GM12878 (cell line): Measurements from ENCODE around the gene TBKBP1. TPM values are rescaled to one million over a fixed set of nuclear protein-coding genes. Genes with fewer than 3 reads are reported as not detected.

ENCODE experiments used
- ATAC-seq: fragments of 200-7000 bp; cut with Tn5 transposase; 3 replicates; pipeline ENCODE4 v1.9.1; 2020; ENCODE audit warnings: mild to moderate bottlenecking, moderate library complexity
- BruUV-seq: library from RNA; stranded (reverse); fragments of 400-500 nt; replicated peaks from 2 replicates; lab custom pipeline; 2021; lab: Mats Ljungman, UMichigan
- CTCF ChIA-PET: fragments of 300-600 bp; sonication (Branson Sonifier 250); formaldehyde crosslinking; extraction: SDS; loops from one replicate; lab custom pipeline; 2021; ENCODE audit warnings: inconsistent platforms; lab: Yijun Ruan, JAX
- POLR2A ChIA-PET: fragments of 350-600 bp; formaldehyde crosslinking; extraction: SDS; loops from one replicate; lab custom pipeline; 2021; ENCODE audit warnings: inconsistent platforms; lab: Charles Lee
- RAD21 ChIA-PET: fragments of 300-600 bp; sonication (Branson Sonifier 250); formaldehyde crosslinking; loops from one replicate; lab custom pipeline; 2023; ENCODE audit warnings: antibody characterized with exemption; ENCODE audit not compliant: unreplicated experiment; lab: Charles Lee
- SMC1A ChIA-PET: fragments of 300-600 bp; sonication (Branson Sonifier 250); formaldehyde crosslinking; loops from one replicate; lab custom pipeline; 2023; ENCODE audit not compliant: unreplicated experiment, uncharacterized antibody; lab: Charles Lee
- DNase-seq: peaks from one replicate; pipeline ENCODE4 v3.0.0-alpha.2; 2011; ENCODE audit warnings: low read depth, low spot score
- FAIRE-seq: peaks from 3 replicates; lab custom pipeline; 2011; peaks lifted over from hg19 to GRCh38; lab: Jason Lieb, UNC
- H2AFZ ChIP-seq: 2 replicates; pipeline ENCODE4 v1.6.0; 2011; ENCODE audit warnings: low read depth, low read length, control low read depth; ENCODE audit not compliant: control insufficient read depth
- H3K27ac ChIP-seq: 2 replicates; pipeline ENCODE4 v1.5.1; 2011; ENCODE audit warnings: control low read depth; ENCODE audit not compliant: control insufficient read depth, insufficient read depth
- H3K27me3 ChIP-seq, 2 experiments: replicated peaks in 1 of 2; 2 replicates each; pipeline versions ENCODE4 v1.6.0 to v1.6.1; 2011; ENCODE audit warnings: low read length in 1 of 2; ENCODE audit not compliant: control insufficient read depth in 2 of 2, insufficient read depth in 2 of 2
- H3K36me3 ChIP-seq, 2 experiments: 2 replicates each; pipeline ENCODE4 v1.5.1; 2011; ENCODE audit warnings: low read length in 1 of 2; ENCODE audit not compliant: control insufficient read depth in 2 of 2, insufficient read depth in 2 of 2
- H3K4me1 ChIP-seq: 2 replicates; pipeline ENCODE4 v1.6.1; 2011; ENCODE audit warnings: mild to moderate bottlenecking, low read length, moderate library complexity, mixed read lengths; ENCODE audit not compliant: control insufficient read depth, insufficient read depth
- H3K4me2 ChIP-seq: 2 replicates; pipeline ENCODE4 v1.6.0; 2011; ENCODE audit warnings: control low read depth; ENCODE audit not compliant: control insufficient read depth, insufficient read depth
- H3K4me3 ChIP-seq: fragments of 200-600 bp; sonication (generic); 2 replicates; pipeline ENCODE4 v1.5.1; 2016
- H3K79me2 ChIP-seq: 2 replicates; pipeline ENCODE4 v1.6.0; 2011; ENCODE audit warnings: low read length; ENCODE audit not compliant: control insufficient read depth, insufficient read depth
- H3K9ac ChIP-seq: 2 replicates; pipeline ENCODE4 v1.8.0; 2011; ENCODE audit warnings: low read length, control low read depth, mixed read lengths; ENCODE audit not compliant: control insufficient read depth, insufficient read depth
- H3K9me3 ChIP-seq: replicated peaks from 3 replicates; pipeline ENCODE4 v1.5.1; 2011; ENCODE audit warnings: mild to moderate bottlenecking, low read length; ENCODE audit not compliant: control insufficient read depth, insufficient read depth
- H4K20me1 ChIP-seq: 2 replicates; pipeline ENCODE4 v1.6.0; 2011; ENCODE audit not compliant: control insufficient read depth, insufficient read depth
- CHD2 ChIP-seq: IDR thresholded peaks from 2 replicates; pipeline ENCODE4 v1.6.1; 2011; ENCODE audit warnings: low read depth, low read length, improper control_type of control experiment, borderline replicate concordance
- CHD4 ChIP-seq: fragments of 200-600 bp; sonication (generic); IDR thresholded peaks from 2 replicates; pipeline ENCODE4 v1.6.1; 2016; ENCODE audit warnings: mild to moderate bottlenecking
- EED ChIP-seq: sonication (generic); IDR thresholded peaks from 2 replicates; pipeline ENCODE4 v1.6.1; 2016; ENCODE audit warnings: antibody characterized with exemption, low read depth
- EP300 ChIP-seq, 2 experiments: fragments of 150-350 bp in 1 of 2; IDR thresholded peaks; 2 replicates each; pipeline ENCODE4 v1.6.1; 2011 to 2012; ENCODE audit warnings: low read depth in 2 of 2, low read length in 2 of 2, borderline replicate concordance in 1 of 2, improper control_type of control experiment in 1 of 2, inconsistent platforms in 1 of 2; ENCODE audit not compliant: control insufficient read depth in 1 of 2
- EZH2 ChIP-seq: IDR thresholded peaks from 2 replicates; pipeline ENCODE4 v1.6.1; 2012; ENCODE audit warnings: low read depth, mild to moderate bottlenecking, control low read depth, inconsistent platforms, low read length, borderline replicate concordance; ENCODE audit not compliant: control insufficient read depth
- KDM1A ChIP-seq: fragments of 200-600 bp; sonication (generic); IDR thresholded peaks from 2 replicates; pipeline ENCODE4 v1.6.1; 2016; ENCODE audit warnings: borderline replicate concordance
- LARP7 ChIP-seq: fragments of 450-650 bp; IDR thresholded peaks from 2 replicates; pipeline ENCODE4 v1.6.1; 2017; ENCODE audit warnings: mild to moderate bottlenecking
- MTA2 ChIP-seq: fragments of 450-650 bp; IDR thresholded peaks from 2 replicates; pipeline ENCODE4 v1.6.1; 2016; ENCODE audit warnings: low read depth, mild to moderate bottlenecking, moderate library complexity
- PBX3 ChIP-seq: IDR thresholded peaks from 2 replicates; pipeline ENCODE4 v1.6.1; 2011; ENCODE audit warnings: mild to moderate bottlenecking, low read depth, low read length, moderate library complexity; ENCODE audit not compliant: insufficient replicate concordance
- POU2F2 ChIP-seq: IDR thresholded peaks from 3 replicates; pipeline ENCODE4 v1.6.1; 2011; ENCODE audit warnings: low read depth, mild to moderate bottlenecking, low read length, borderline replicate concordance
- SREBF2 ChIP-seq: IDR thresholded peaks from 2 replicates; pipeline ENCODE4 v1.6.1; 2012; ENCODE audit warnings: mild to moderate bottlenecking, low read length
- STAT3 ChIP-seq: IDR thresholded peaks from 2 replicates; pipeline ENCODE4 v1.6.1; 2011; ENCODE audit warnings: low read depth, low read length, improper control_type of control experiment
- TARDBP ChIP-seq: IDR thresholded peaks from 2 replicates; pipeline ENCODE4 v1.6.1; 2016; ENCODE audit warnings: borderline replicate concordance
- TCF3 ChIP-seq: IDR thresholded peaks from 2 replicates; pipeline ENCODE4 v1.6.1; 2012; ENCODE audit warnings: low read depth, mild to moderate bottlenecking, low read length, borderline replicate concordance; ENCODE audit not compliant: insufficient read depth
- TCF7 ChIP-seq: IDR thresholded peaks from 2 replicates; pipeline ENCODE4 v1.6.1; 2014; ENCODE audit warnings: antibody characterized with exemption, borderline replicate concordance
- USF2 ChIP-seq: IDR thresholded peaks from 2 replicates; pipeline ENCODE4 v1.6.1; 2011; ENCODE audit warnings: low read depth, low read length, improper control_type of control experiment, borderline replicate concordance
- ZNF207 ChIP-seq: fragments of 450-650 bp; IDR thresholded peaks from 2 replicates; pipeline ENCODE4 v1.6.1; 2014; ENCODE audit warnings: antibody characterized with exemption, mild to moderate bottlenecking, borderline replicate concordance
- ZNF274 ChIP-seq: IDR thresholded peaks from one replicate; pipeline ENCODE4 v1.8.0; 2011; ENCODE audit not compliant: insufficient read length, insufficient read depth
- ZNF384 ChIP-seq: IDR thresholded peaks from 2 replicates; pipeline ENCODE4 v1.6.1; 2012; ENCODE audit warnings: low read depth, mild to moderate bottlenecking, low read length, improper control_type of control experiment, borderline replicate concordance
- WGBS: methylation state at CpG from one replicate; pipeline ENCODE4 v1.1.6; 2016; ENCODE audit warnings: low lambda C conversion rate; ENCODE audit not compliant: insufficient replicate concordance, insufficient coverage; ENCODE audit errors: missing lambda C conversion rate; 5-methylcytosine and 5-hydroxymethylcytosine counted together
- in situ Hi-C: fragments of 300-500 bp; cut with MboI; formaldehyde crosslinking; loops from 9 replicates; pipeline ENCODE4 v1.14.3; 2018; ENCODE audit warnings: mixed read lengths
- intact Hi-C: fragments of 100-400 bp; cut with micrococcal nuclease; formaldehyde crosslinking; loops from one replicate; pipeline ENCODE4 v1.14.2; 2022; ENCODE audit not compliant: unreplicated experiment
- polyA plus RNA-seq, 11 experiments: library from polyadenylated mRNA; depleted of rRNA in 4 of 11; unstranded in 6 of 11; stranded (reverse) in 5 of 11; fragments of >200 nt; fragmentation: Nextera tagmentation in 4 of 11; fragmentation: Illumina TruSeq in 1 of 11; extraction: Ambion mirVana in 4 of 11; extraction: Trizol in 1 of 11; gene quantifications; 1 replicate in 1 of 11; 2 replicates in 10 of 11; pipeline versions ENCODE4 v1.2.1 to v1.2.3, GENCODE V29; 2011 to 2016; ENCODE audit warnings: inconsistent platforms in 2 of 11, missing spikeins in 2 of 11, low read depth in 1 of 11
- total RNA-seq, 4 experiments: library from RNA; depleted of rRNA in 3 of 4; stranded (reverse); fragments of >200 nt in 3 of 4; fragmentation: Illumina TruSeq in 1 of 4; extraction: Trizol in 1 of 4; gene quantifications; 2 replicates each; pipeline versions ENCODE4 v1.2.1 to v1.2.3, GENCODE V29; 2013 to 2021

The TBKBP1 gene
- total and polyA plus RNA-seq, 10 of the 15 experiments (the other 5 are each of a cell fraction or from before 2014, with no cell fraction given), result 0.11 to 2.7 (median 0.74) TPM; not detected in 3

DNA sequence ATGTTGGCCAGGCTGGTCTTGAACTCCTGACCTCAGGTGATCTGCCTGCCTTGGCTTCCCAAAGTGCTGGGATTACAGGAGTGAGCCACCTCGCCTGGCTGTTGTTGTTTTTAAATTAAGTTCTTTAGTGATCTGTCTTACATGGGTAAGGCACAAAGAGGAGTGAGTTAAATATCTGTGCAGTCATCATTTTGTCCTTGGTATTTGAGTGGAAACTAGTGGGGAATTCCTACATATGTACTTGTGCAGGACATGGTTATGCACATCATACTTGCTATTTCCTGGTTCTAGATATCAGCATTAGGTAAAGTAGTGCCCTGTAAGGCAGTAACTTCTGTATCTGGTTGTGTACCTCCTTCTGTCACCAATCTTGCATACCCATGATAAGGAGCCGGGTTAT lies 40.5 kb upstream of the TBKBP1 start:
- Histone ChIP-seq H3K4me1 (peaks cover 19% of the 10 kb centered on the region), H3K9me3 (no peaks in the 10 kb centered on the region), H3K4me3 (peak overlapping the region; percentile 77; the same call in 1 of the 2 replicates), H3K27me3 (no peaks in the 10 kb centered on the region), H4K20me1 (peaks cover 6% of the 10 kb centered on the region; the same call in 1 of the 2 replicates), H3K9ac (no peak overlapping the region), H3K79me2 (peaks cover 83% of the 10 kb centered on the region), H2AFZ (no peak overlapping the region), H3K36me3 (peaks cover 11 to 42% of the 10 kb centered on the region in 2 experiments), H3K4me2 (no peak overlapping the region), H3K27ac (no peak overlapping the region)
- DNase-seq, result no peak
- RAD21 ChIA-PET, result no interaction called here
- no peak for FAIRE-seq
- TF ChIP-seq STAT3, result no peak
- no peak for TF ChIP-seq USF2
- TF ChIP-seq TARDBP, result no peak
- TF ChIP-seq PBX3, result no peak
- TF ChIP-seq ZNF207, result no peak
- no peak for TF ChIP-seq TCF3
- TF ChIP-seq SREBF2, result no peak
- TF ChIP-seq ZNF384, result no peak
- TF ChIP-seq KDM1A, result no peak
- no peak for TF ChIP-seq LARP7
- no peak for TF ChIP-seq EP300 (IDR thresholded peaks at IDR 0.05; ENCODE audit: borderline replicate concordance in 1 of 2, control insufficient read depth in 1 of 2, low read depth in 2 of 2, low read length in 2 of 2)
- no peak for TF ChIP-seq CHD4
- TF ChIP-seq TCF7, result no peak
- TF ChIP-seq MTA2, result no peak
- no peak for TF ChIP-seq EZH2
- no peak for TF ChIP-seq ZNF274
- TF ChIP-seq CHD2, result no peak
- TF ChIP-seq POU2F2, result no peak
- TF ChIP-seq EED, result no peak
- in situ Hi-C loops (no loop called here), intact Hi-C loops (loop anchor here (10.0 kb wide), 1 partner anchor 81 kb away; the partner anchor contains the start of gene TBX21)
- SMC1A ChIA-PET, result interaction anchor here (1.0 to 2.7 kb wide), 2 partner anchors 10 to 148 kb away, joined by 3 to 9 read pairs; no protein-coding TSS in a partner anchor
- no TSS peak for BruUV-seq
- POLR2A ChIA-PET, result interaction anchor here (0.6 to 1.4 kb wide), 4 partner anchors 10 to 53 kb away, joined by 4 to 9 read pairs (median 6); partner anchors contain the start of gene TBKBP1
- CTCF ChIA-PET, result interaction anchor here (0.7 to 6.9 kb wide), 3 partner anchors 12 to 169 kb away, joined by 3 to 75 read pairs (median 3); partner anchors contain the start of gene OSBPL7
- WGBS, result 90% methylated on average over 2 of the region's 2 CpGs
- no peak for ATAC-seq
